SK-N-SH (cell line): ENCODE results near the gene DDX51. TPM values are rescaled to one million over a fixed set of nuclear protein-coding genes. Genes with fewer than 3 reads are reported as not detected.

ENCODE experiments used
- CTCF ChIA-PET: fragments of 300-600, 350-600 bp; formaldehyde crosslinking; extraction: SDS; loops from one replicate; lab custom pipeline; 2021; lab: Yijun Ruan, JAX
- POLR2A ChIA-PET: fragments of 350-600 bp; sonication (Branson Sonifier 250); formaldehyde crosslinking; extraction: SDS; loops from one replicate; lab custom pipeline; 2020; ENCODE audit warnings: antibody characterized with exemption, inconsistent platforms; lab: Yijun Ruan, JAX
- DNase-seq: peaks from one replicate; pipeline ENCODE4 v3.0.0; 2012
- H2AFZ ChIP-seq: fragments of 200-600 bp; sonication (generic); 2 replicates; pipeline ENCODE4 v1.8.1; 2016; ENCODE audit warnings: antibody characterized with exemption, mild to moderate bottlenecking, low read depth
- H3F3A ChIP-seq: fragments of 200-600 bp; sonication (generic); replicated peaks from 2 replicates; pipeline ENCODE3; 2016; ENCODE audit warnings: antibody characterized with exemption, mild to moderate bottlenecking; ENCODE audit not compliant: insufficient read depth
- H3K27ac ChIP-seq, 2 experiments: fragments of 200-500 bp in 1 of 2; fragments of 200-600 bp in 1 of 2; sonication (Bioruptor generic) in 1 of 2; sonication (generic), shearing (Covaris generic) in 1 of 2; 2 replicates each; pipeline versions ENCODE4 v1.5.1 to v1.6.1; 2014 to 2016; ENCODE audit warnings: low read depth in 2 of 2, inconsistent platforms in 1 of 2, low read length in 1 of 2, mild to moderate bottlenecking in 1 of 2, mixed read lengths in 1 of 2
- H3K27me3 ChIP-seq: fragments of 200-600 bp; sonication (generic), shearing (Covaris generic); 2 replicates; pipeline ENCODE4 v1.6.1; 2016; ENCODE audit warnings: mixed run types; ENCODE audit not compliant: insufficient read depth
- H3K36me3 ChIP-seq, 2 experiments: fragments of 200-500 bp in 1 of 2; fragments of 200-600 bp in 1 of 2; sonication (Bioruptor generic) in 1 of 2; sonication (generic) in 1 of 2; replicated peaks in 1 of 2; 2 replicates each; pipeline versions ENCODE3 to v1.5.1; 2014 to 2016; ENCODE audit warnings: low read length in 1 of 2, mild to moderate bottlenecking in 1 of 2; ENCODE audit not compliant: insufficient read depth in 2 of 2, control insufficient read depth in 1 of 2
- H3K4me1 ChIP-seq, 2 experiments: fragments of 200-500 bp in 1 of 2; fragments of 200-600 bp in 1 of 2; sonication (Bioruptor generic) in 1 of 2; sonication (generic), shearing (Covaris generic) in 1 of 2; 2 replicates each; pipeline versions ENCODE4 v1.5.1 to v1.6.1; 2014 to 2016; ENCODE audit warnings: low read depth in 1 of 2, low read length in 1 of 2, mixed run types in 1 of 2; ENCODE audit not compliant: insufficient read depth in 2 of 2, control insufficient read depth in 1 of 2
- H3K4me2 ChIP-seq: fragments of 200-600 bp; sonication (generic), shearing (Covaris generic); 2 replicates; pipeline ENCODE4 v1.6.1; 2017; ENCODE audit warnings: mixed run types
- H3K4me3 ChIP-seq, 2 experiments: fragments of 200-500 bp in 1 of 2; fragments of 200-600 bp in 1 of 2; sonication (Bioruptor generic) in 1 of 2; sonication (generic), shearing (Covaris generic) in 1 of 2; 2 replicates each; pipeline versions ENCODE4 v1.5.1 to v1.8.1; 2014 to 2016; ENCODE audit warnings: low read depth in 2 of 2, inconsistent platforms in 1 of 2, low read length in 1 of 2, mild to moderate bottlenecking in 1 of 2, mixed read lengths in 1 of 2, moderate library complexity in 1 of 2
- H3K79me2 ChIP-seq: fragments of 200-600 bp; sonication (generic); 2 replicates; pipeline ENCODE4 v1.8.1; 2017; ENCODE audit warnings: mild to moderate bottlenecking; ENCODE audit not compliant: insufficient read depth
- H3K9ac ChIP-seq: fragments of 200-600 bp; sonication (generic); 2 replicates; pipeline ENCODE4 v1.6.1; 2017; ENCODE audit warnings: mixed run types
- H3K9me2 ChIP-seq: fragments of 200-600 bp; sonication (generic); 2 replicates; pipeline ENCODE4 v1.6.1; 2017; ENCODE audit warnings: mixed run types
- H3K9me3 ChIP-seq: fragments of 200-600 bp; sonication (generic); 2 replicates; pipeline ENCODE4 v1.6.1; 2017; ENCODE audit warnings: mixed run types, mild to moderate bottlenecking, moderate library complexity
- H4K20me1 ChIP-seq: fragments of 200-600 bp; sonication (generic); 2 replicates; pipeline ENCODE4 v1.6.1; 2017; ENCODE audit warnings: mild to moderate bottlenecking, mixed run types; ENCODE audit not compliant: insufficient read depth
- IRF3 ChIP-seq: fragments of 150-350 bp; IDR thresholded peaks from 2 replicates; pipeline ENCODE4 v1.6.1; 2016; ENCODE audit warnings: mild to moderate bottlenecking, low read depth, low read length
- MEF2A ChIP-seq: IDR thresholded peaks from 2 replicates; pipeline ENCODE4 v1.4.0; 2012; ENCODE audit warnings: low read depth, borderline replicate concordance
- PBX3 ChIP-seq: IDR thresholded peaks from 2 replicates; pipeline ENCODE4; 2012
- RCOR1 ChIP-seq: fragments of 150-350 bp; IDR thresholded peaks from 2 replicates; pipeline ENCODE4 v1.6.1; 2017; ENCODE audit warnings: antibody characterized with exemption, low read length
- REST ChIP-seq: IDR thresholded peaks from 2 replicates; pipeline ENCODE4 v1.6.1; 2012; ENCODE audit warnings: mild to moderate bottlenecking, low read depth, low read length, moderate library complexity
- SMC3 ChIP-seq: IDR thresholded peaks from 2 replicates; pipeline ENCODE4 v1.6.1; 2012; ENCODE audit warnings: low read depth, low read length, improper control_type of control experiment
- TAF1 ChIP-seq: IDR thresholded peaks from 2 replicates; pipeline ENCODE4 v1.6.1; 2012; ENCODE audit warnings: low read depth, mild to moderate bottlenecking, low read length, moderate library complexity, borderline replicate concordance
- TCF12 ChIP-seq: IDR thresholded peaks from 2 replicates; pipeline ENCODE4 v1.4.0; 2012
- USF1 ChIP-seq: IDR thresholded peaks from 2 replicates; pipeline ENCODE4 v1.4.0; 2012; ENCODE audit warnings: low read depth, borderline replicate concordance
- YY1 ChIP-seq: IDR thresholded peaks from 2 replicates; pipeline ENCODE4 v1.4.0; 2012; ENCODE audit warnings: low read depth, mild to moderate bottlenecking
- WGBS: methylation state at CpG from one replicate; pipeline ENCODE4 v1.1.6; 2017; ENCODE audit warnings: low lambda C conversion rate; 5-methylcytosine and 5-hydroxymethylcytosine counted together
- polyA plus RNA-seq, 3 experiments: library from polyadenylated mRNA; depleted of rRNA; stranded (reverse); fragments of >200 nt; gene quantifications; 2 replicates each; pipeline ENCODE4 v1.2.3, GENCODE V29; 2012

Gene DDX51
- polyA plus RNA-seq, 1 of the 3 experiments (the other 2 are of a cell fraction), result 17.3 TPM

- Histone ChIP-seq H2AFZ (no peak overlapping the region), H3K9me3 (no peaks in the 10 kb centered on the region), H3K79me2 (no peaks in the 10 kb centered on the region), H4K20me1 (no peaks in the 10 kb centered on the region), H3K36me3 (no peaks in the 10 kb centered on the region), H3K9me2 (no peaks in the 10 kb centered on the region), H3K4me1 (peaks cover 0 to 2% of the 10 kb centered on the region in 2 experiments; a peak in 1 of 4 replicates), H3K4me3 (no peak overlapping the region), H3K4me2 (no peak overlapping the region), H3K27me3 (peaks cover 90% of the 10 kb centered on the region), H3K27ac (no peak overlapping the region), H3F3A (no peaks in the 10 kb centered on the region), H3K9ac (no peak overlapping the region)
- ChIA-PET CTCF (interaction anchor here (3.2 kb wide), 1 partner anchor 27 kb away, joined by 8 read pairs; no protein-coding TSS in a partner anchor), POLR2A (no interaction called here)
- no peak for DNase-seq
- no peak for TF ChIP-seq TAF1
- TF ChIP-seq MEF2A, result no peak
- TF ChIP-seq YY1, result no peak
- no peak for TF ChIP-seq SMC3
- WGBS, result 40% methylated on average over 23 of the region's 30 CpGs
Observed at GRCh38 chr12:132180648-132181546, 36.8 kb upstream of the DDX51 start.

- CTCF ChIA-PET, result interaction anchor here (2.3 to 3.2 kb wide), 2 partner anchors 26 to 235 kb away, joined by 7 to 8 read pairs; no protein-coding TSS in a partner anchor
- no peaks in the 10 kb centered on the region for H3K9me2 ChIP-seq
- no peak overlapping the region for H3K9ac ChIP-seq
- H3K9me3 ChIP-seq, result no peaks in the 10 kb centered on the region
- H3K27me3 ChIP-seq, result peaks cover 89% of the 10 kb centered on the region
- TF ChIP-seq REST, result peak; percentile 75
- no peak for TF ChIP-seq PBX3
- no peak for TF ChIP-seq IRF3
- no peak for TF ChIP-seq USF1
- TF ChIP-seq TCF12, result no peak
- no peak for TF ChIP-seq RCOR1
- TF ChIP-seq, all 33 proteins: peak for 1
- Histone ChIP-seq H3F3A (no peaks in the 10 kb centered on the region), H3K4me3 (no peak overlapping the region), H3K27ac (no peak overlapping the region), H3K36me3 (no peaks in the 10 kb centered on the region), H4K20me1 (no peaks in the 10 kb centered on the region), H3K4me2 (no peak overlapping the region), H3K79me2 (no peaks in the 10 kb centered on the region), H2AFZ (no peak overlapping the region), H3K4me1 (peaks cover 0 to 2% of the 10 kb centered on the region in 2 experiments; a peak in 1 of 4 replicates)
- no peak for DNase-seq
- WGBS, result 32% methylated on average over 14 of the region's 19 CpGs
- POLR2A ChIA-PET, result no interaction called here
Observed at GRCh38 chr12:132179431-132180362, 35.6 kb upstream of the DDX51 start.
